Measurements from ENCODE around the gene TAMALIN.

DNA sequence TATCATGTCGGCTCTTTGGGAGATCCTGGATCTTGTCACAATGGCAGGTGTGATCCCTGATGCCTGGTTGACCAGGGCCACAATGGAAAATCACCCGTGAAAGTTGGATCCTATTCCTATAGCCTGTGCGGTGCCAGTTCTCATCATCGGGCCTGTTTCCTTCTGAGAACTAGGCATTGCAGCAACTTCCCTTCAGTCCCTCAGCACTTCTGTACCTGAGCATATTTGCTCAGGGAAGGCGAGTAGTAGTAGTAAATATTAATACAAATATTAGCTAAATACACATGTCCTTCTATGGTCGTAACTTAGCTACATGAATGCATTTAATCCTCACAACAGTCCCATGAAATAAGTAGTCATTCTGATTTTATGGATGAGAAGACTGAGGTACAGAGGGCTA is 22.1 kb upstream of the TAMALIN start:
- TF ChIP-seq, protein P1, sequence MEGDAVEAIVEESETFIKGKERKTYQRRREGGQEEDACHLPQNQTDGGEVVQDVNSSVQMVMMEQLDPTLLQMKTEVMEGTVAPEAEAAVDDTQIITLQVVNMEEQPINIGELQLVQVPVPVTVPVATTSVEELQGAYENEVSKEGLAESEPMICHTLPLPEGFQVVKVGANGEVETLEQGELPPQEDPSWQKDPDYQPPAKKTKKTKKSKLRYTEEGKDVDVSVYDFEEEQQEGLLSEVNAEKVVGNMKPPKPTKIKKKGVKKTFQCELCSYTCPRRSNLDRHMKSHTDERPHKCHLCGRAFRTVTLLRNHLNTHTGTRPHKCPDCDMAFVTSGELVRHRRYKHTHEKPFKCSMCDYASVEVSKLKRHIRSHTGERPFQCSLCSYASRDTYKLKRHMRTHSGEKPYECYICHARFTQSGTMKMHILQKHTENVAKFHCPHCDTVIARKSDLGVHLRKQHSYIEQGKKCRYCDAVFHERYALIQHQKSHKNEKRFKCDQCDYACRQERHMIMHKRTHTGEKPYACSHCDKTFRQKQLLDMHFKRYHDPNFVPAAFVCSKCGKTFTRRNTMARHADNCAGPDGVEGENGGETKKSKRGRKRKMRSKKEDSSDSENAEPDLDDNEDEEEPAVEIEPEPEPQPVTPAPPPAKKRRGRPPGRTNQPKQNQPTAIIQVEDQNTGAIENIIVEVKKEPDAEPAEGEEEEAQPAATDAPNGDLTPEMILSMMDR (conservative IDR thresholded peaks at IDR 0.05; ENCODE audit: low read depth, low read length), result no peak
- no peak for TF ChIP-seq EZH2phosphoT487 (IDR thresholded peaks at IDR 0.05; ENCODE audit: borderline replicate concordance, low read length)
- TF ChIP-seq EZH2 (IDR thresholded peaks at IDR 0.05; ENCODE audit: low read length, unreplicated experiment), result no peak
